Right lobe of liver (tissue), 6 donors: ENCODE measurements around the gene MYL7. TPM values are rescaled to one million over a fixed set of nuclear protein-coding genes. Genes with fewer than 3 reads are reported as not detected.

Experiments
- ATAC-seq, 4 donors: fragments of 200-7000 bp; cut with Tn5 transposase; one replicate each; pipeline ENCODE4 v1.9.1; 2020; ENCODE audit warnings: mild to moderate bottlenecking in 4 of 4, moderate library complexity in 4 of 4
- DNase-seq, 3 donors: peaks; one replicate each; pipeline ENCODE4 v3.0.0-alpha.2; 2020
- H3K27ac ChIP-seq, 3 donors: fragments of 200-600 bp; one replicate each; pipeline ENCODE4 v1.8.0; 2022
- H3K27me3 ChIP-seq, 2 donors: fragments of 200-600 bp; one replicate each; pipeline ENCODE4 v1.8.0; 2022
- H3K36me3 ChIP-seq, 4 donors: fragments of 200-600 bp; sonication (generic) in 1 of 4; one replicate each; pipeline versions ENCODE4 v1.5.1 to v1.8.0; 2017 to 2022; ENCODE audit warnings: control low read depth in 1 of 4
- H3K4me1 ChIP-seq, 4 donors: fragments of 200-600 bp; sonication (generic) in 1 of 4; one replicate each; pipeline versions ENCODE4 v1.5.1 to v1.8.0; 2017 to 2022; ENCODE audit warnings: control low read depth in 1 of 4
- H3K4me3 ChIP-seq, 3 donors: fragments of 200-600 bp; one replicate each; pipeline ENCODE4 v1.8.0; 2022
- H3K9me3 ChIP-seq, 4 donors: fragments of 200-600 bp; sonication (generic) in 1 of 4; one replicate each; pipeline versions ENCODE4 v1.5.1 to v1.8.0; 2017 to 2022; ENCODE audit warnings: control low read depth in 1 of 4
- POLR2A ChIP-seq: fragments of 450-650 bp; IDR thresholded peaks from one replicate; pipeline ENCODE4 v1.6.1; 2017; ENCODE audit warnings: antibody characterized with exemption, mild to moderate bottlenecking
- WGBS: methylation state at CpG from one replicate; pipeline ENCODE4 v1.1.6; 2018; ENCODE audit warnings: low coverage, low lambda C conversion rate; ENCODE audit not compliant: insufficient coverage; ENCODE audit errors: missing lambda C conversion rate; 5-methylcytosine and 5-hydroxymethylcytosine counted together
- intact Hi-C, 2 donors: fragments of 100-400 bp; cut with DNase I; formaldehyde crosslinking; loops; one replicate each; pipeline versions ENCODE4 v1.11.2 to v1.14.1; 2022
- total RNA-seq, 6 experiments: library from RNA; depleted of rRNA in 2 of 6; stranded (reverse); fragments of >200 nt in 2 of 6; fragmentation: NEBNext Ultra II Directional in 3 of 6; extraction: Animal tissue kit (Norgen Biotek cat#: 25700) in 3 of 6; gene quantifications; one replicate each; pipeline versions ENCODE4 v1.1.0 to v1.2.4, GENCODE V29; 2016 to 2023
- TF ChIP-seq, protein P1 (sequence below), 4 donors: fragments of 200-600 bp in 3 of 4; fragments of 450-650 bp in 1 of 4; IDR thresholded peaks; one replicate each; pipeline versions ENCODE4 v1.5.1 to v1.8.0; 2016 to 2022; ENCODE audit warnings: antibody characterized with exemption in 4 of 4, mild to moderate bottlenecking in 2 of 4
- donor health status: DM: no; HTN: yes; CAD: no.
- donor health status: DM: no; HTN: no; CAD: no.
- donor health status: DM: no; HTN: no; CAD: no.
- donor health status: DM: no; HTN: yes; CAD: no.
- donor health status: DM: no; HTN: yes; CAD: no.

MYL7 gene
- total RNA-seq, 6 experiments from 2014 or later, result 2.0 TPM; not detected in 5

DNA sequence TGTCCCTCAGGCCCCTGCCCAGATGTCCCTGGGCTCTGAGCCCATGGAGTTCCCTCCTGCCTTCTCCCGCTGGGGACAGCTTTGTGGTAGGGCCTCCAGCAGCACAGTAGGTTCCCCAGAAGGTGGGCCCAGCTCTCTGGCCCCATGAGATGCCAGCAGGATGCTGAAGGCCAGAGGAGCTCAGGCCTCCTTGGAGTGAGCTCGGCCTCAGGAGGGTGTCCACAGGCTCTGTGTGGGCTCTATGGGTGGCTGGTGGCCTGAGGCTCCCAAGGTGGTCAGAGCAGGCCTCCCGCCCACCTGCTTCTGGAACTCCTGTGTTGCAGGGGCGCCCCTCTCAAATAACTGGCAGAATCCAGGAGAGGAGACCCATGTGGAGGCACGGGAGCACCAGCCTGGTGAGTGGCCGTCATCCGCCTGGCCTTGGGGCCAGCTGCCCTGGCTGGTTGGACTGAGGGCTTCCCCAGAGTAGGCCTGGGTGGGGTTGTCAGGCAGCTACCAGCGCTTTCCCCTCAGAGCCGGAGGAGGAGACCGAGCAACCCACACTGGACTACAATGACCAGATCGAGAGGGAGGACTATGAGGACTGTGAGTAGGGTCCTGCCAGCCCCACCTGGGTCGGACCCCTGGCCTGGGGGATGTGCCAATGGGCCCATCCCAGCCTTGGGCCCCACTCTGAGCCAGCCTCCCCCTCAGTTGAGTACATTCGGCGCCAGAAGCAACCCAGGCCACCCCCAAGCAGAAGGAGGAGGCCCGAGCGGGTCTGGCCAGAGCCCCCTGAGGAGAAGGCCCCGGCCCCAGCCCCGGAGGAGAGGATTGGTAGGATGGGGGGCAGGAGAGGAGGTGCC is 33.8 kb downstream of the MYL7 start:
- no peaks in the 10 kb centered on the region for H3K4me1 ChIP-seq
- peak in 1 of 3 donors; percentile 27 for DNase-seq
- H3K36me3 ChIP-seq, result no peaks in the 10 kb centered on the region
- H3K4me3 ChIP-seq, result no peak overlapping the region
- WGBS, result no CpG with 5 or more reads among the region's 18 CpGs
- no peaks in the 10 kb centered on the region for H3K9me3 ChIP-seq
- H3K27me3 ChIP-seq, result no peaks in the 10 kb centered on the region
- TF ChIP-seq, protein P1, sequence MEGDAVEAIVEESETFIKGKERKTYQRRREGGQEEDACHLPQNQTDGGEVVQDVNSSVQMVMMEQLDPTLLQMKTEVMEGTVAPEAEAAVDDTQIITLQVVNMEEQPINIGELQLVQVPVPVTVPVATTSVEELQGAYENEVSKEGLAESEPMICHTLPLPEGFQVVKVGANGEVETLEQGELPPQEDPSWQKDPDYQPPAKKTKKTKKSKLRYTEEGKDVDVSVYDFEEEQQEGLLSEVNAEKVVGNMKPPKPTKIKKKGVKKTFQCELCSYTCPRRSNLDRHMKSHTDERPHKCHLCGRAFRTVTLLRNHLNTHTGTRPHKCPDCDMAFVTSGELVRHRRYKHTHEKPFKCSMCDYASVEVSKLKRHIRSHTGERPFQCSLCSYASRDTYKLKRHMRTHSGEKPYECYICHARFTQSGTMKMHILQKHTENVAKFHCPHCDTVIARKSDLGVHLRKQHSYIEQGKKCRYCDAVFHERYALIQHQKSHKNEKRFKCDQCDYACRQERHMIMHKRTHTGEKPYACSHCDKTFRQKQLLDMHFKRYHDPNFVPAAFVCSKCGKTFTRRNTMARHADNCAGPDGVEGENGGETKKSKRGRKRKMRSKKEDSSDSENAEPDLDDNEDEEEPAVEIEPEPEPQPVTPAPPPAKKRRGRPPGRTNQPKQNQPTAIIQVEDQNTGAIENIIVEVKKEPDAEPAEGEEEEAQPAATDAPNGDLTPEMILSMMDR (IDR thresholded peaks at IDR 0.05), result no peak
- TF ChIP-seq POLR2A, result no peak
- intact Hi-C loops, result no loop called here
- ATAC-seq, result no peak
- H3K27ac ChIP-seq, result no peak overlapping the region

DNA sequence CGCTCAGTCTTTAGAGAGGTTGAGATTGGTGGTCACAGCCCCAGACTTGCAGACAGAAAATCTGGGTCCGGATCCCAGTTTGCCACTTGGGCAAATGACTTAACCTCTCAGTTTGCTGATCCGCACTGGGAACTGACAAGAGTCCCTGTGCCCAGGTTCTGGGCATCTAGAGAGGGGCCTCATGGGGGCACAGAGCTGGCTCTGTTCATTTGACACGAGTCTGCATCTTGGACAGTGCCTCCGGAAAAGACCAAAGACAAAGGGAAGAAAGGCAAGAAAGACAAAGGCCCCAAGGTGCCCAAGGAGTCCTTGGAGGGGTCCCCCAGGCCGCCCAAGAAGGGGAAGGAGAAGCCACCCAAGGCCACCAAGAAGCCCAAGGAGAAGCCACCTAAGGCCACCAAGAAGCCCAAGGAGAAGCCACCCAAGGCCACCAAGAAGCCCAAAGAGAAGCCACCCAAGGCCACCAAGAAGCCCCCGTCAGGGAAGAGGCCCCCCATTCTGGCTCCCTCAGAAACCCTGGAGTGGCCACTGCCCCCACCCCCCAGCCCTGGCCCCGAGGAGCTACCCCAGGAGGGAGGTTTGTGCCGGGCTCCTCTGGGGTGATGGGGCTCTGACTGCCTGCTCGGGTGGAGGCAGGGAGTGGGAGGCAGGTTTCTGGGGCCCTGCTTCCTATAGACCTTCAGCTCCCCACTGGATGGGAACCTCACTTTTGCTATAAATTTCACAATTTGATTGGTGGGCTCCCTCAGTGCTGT is 34.6 kb downstream of the MYL7 start:
- ATAC-seq, result no peak
- intact Hi-C loops, result no loop called here

DNA sequence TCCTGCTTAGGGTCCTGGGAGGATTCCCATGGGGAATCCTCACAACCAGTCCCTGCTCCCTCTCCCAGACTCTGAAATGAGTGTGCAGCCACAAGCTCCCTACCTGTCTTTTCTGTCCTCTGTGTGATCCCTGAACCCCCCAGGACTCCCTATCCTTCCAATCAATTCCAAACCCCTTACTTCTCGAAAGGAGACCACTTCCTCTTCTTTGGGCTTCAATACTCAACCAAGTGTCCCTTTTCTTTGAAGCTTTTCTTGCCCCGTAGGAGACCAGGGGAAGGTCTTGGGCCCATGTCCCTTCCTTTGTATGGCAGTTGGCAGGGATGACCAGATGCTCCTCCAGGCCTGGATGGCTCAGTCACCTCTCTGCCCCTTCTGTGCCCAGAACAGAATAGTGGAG is 35.3 kb downstream of the MYL7 start:
- Histone ChIP-seq H3K4me3 (peak overlapping the region in 1 of 3 donors; percentile 21), H3K27ac (no peak overlapping the region), H3K9me3 (no peaks in the 10 kb centered on the region), H3K27me3 (no peaks in the 10 kb centered on the region), H3K4me1 (no peaks in the 10 kb centered on the region), H3K36me3 (no peaks in the 10 kb centered on the region)
- DNase-seq (no peak), ATAC-seq (no peak)
- TF ChIP-seq, protein P1 (IDR thresholded peaks at IDR 0.05), result no peak
- TF ChIP-seq POLR2A, result no peak
- intact Hi-C loops, result no loop called here
- 80% methylated on average over 2 of the region's 2 CpGs for WGBS

More for the DNA sequence above, 34.6 kb downstream of the MYL7 start:
- Histone ChIP-seq H3K9me3 (no peaks in the 10 kb centered on the region), H3K27ac (no peak overlapping the region), H3K4me1 (no peaks in the 10 kb centered on the region), H3K27me3 (no peaks in the 10 kb centered on the region), H3K4me3 (no peak overlapping the region), H3K36me3 (no peaks in the 10 kb centered on the region)
- DNase-seq, result no peak
- TF ChIP-seq, protein P1 (IDR thresholded peaks at IDR 0.05), result no peak
- TF ChIP-seq POLR2A, result no peak
- 80% methylated on average over 6 of the region's 10 CpGs for WGBS

DNA sequence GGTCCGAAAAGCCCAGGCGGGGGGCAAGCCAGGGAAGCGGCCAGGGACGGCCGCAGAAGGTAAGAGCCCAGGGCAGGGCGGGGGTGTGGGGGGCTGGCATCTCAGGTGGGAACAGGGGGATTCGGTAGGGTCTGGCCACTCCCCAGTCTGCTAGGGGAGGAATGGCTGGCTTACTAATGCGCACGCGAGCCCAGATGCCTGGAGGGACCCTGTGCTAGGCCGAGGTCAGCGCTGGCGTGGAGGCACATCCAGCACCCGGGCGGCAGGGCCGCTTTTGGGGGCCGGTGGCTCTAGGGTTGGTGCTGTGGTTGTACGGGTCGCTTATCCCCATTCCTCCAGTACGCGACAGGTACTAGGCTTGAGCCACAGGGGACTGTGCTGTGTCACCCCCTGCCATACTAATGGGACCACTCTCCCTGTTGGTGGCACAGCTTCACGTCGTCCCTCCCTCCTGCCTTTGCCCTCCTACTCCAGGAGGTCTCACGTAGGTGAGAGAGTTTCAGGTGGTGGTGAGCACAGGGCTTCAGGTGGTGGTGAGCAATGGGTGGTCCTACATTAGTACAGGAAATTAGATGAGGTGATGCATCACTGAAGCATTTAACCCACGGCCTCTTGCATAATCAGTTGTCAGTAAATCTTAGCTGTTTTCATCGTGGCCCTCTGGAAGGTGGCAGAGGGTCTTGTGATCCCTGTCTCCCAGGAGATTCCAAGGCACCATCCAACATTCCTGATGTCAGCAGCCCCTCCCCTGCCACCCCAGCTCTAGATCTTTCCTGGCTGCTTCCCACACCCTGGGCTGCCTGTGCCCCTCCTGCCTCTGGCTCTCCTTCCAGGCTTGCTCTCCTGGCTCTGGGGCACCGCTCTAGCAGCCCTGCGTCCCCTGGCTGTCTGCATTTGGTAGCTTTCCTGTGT is 36.0 kb downstream of the MYL7 start:
- 37% methylated on average over 10 of the region's 28 CpGs for WGBS
- ATAC-seq, result no peak

More for the DNA sequence above, 36.0 kb downstream of the MYL7 start:
- Histone ChIP-seq H3K4me1 (no peaks in the 10 kb centered on the region), H3K27ac (peak overlapping the region in 2 of 3 donors; percentile 18 to 28), H3K36me3 (no peaks in the 10 kb centered on the region), H3K9me3 (no peaks in the 10 kb centered on the region), H3K27me3 (no peaks in the 10 kb centered on the region), H3K4me3 (peak overlapping the region; percentile 16 to 33 (median 21))
- intact Hi-C loops, result no loop called here
- TF ChIP-seq POLR2A, result no peak
- TF ChIP-seq, protein P1 (IDR thresholded peaks at IDR 0.05), result no peak
- peak in 1 of 3 donors; percentile 49 for DNase-seq
